A549 (cell line): Measurements from ENCODE around the gene NLRP8. TPM values are rescaled to one million over a fixed set of nuclear protein-coding genes. Genes with fewer than 3 reads are reported as not detected.

Source experiments
- ATAC-seq, 2 experiments: fragments of 200-7000 bp in 1 of 2; fragments of >200 bp in 1 of 2; cut with Nextera tagmentation in 1 of 2; cut with Tn5 transposase in 1 of 2; 3 replicates each; pipeline versions ENCODE4 v1.8.0 to v1.9.1; 2018 to 2020; ENCODE audit warnings: mild to moderate bottlenecking in 1 of 2, moderate library complexity in 1 of 2
- CTCF ChIA-PET: fragments of 300-600 bp; sonication (Branson Sonifier 250); formaldehyde crosslinking; extraction: SDS; loops from one replicate; lab custom pipeline; 2021; ENCODE audit warnings: antibody characterized with exemption, inconsistent platforms; lab: Yijun Ruan, JAX
- POLR2A ChIA-PET: fragments of 350-600 bp; formaldehyde crosslinking; extraction: SDS; loops from one replicate; lab custom pipeline; 2021; ENCODE audit warnings: antibody characterized with exemption, inconsistent platforms; lab: Yijun Ruan, JAX
- DNase-seq, 2 experiments: peaks; one replicate each; pipeline versions ENCODE4 v3.0.0 to v3.0.0-alpha.2; 2011 to 2016; ENCODE audit warnings: low read depth in 1 of 2, low spot score in 1 of 2
- FAIRE-seq: peaks from 2 replicates; lab custom pipeline; 2011; peaks lifted over from hg19 to GRCh38; lab: Jason Lieb, UNC
- H3K27ac ChIP-seq, 2 experiments: fragments of >200 bp; sonication (Bioruptor Twin); formaldehyde crosslinking; 3 replicates each; pipeline ENCODE4 v1.5.1; 2016 to 2017
- H3K4me1 ChIP-seq: fragments of >200 bp; sonication (Bioruptor Twin); formaldehyde crosslinking; 3 replicates; pipeline ENCODE4 v1.6.1; 2016
- H3K4me2 ChIP-seq: fragments of >200 bp; sonication (Bioruptor Twin); formaldehyde crosslinking; 3 replicates; pipeline ENCODE4 v1.6.1; 2016
- H3K4me3 ChIP-seq: fragments of >200 bp; sonication (Bioruptor Twin); formaldehyde crosslinking; 3 replicates; pipeline ENCODE4 v1.5.1; 2016
- H3K9me3 ChIP-seq: fragments of >200 bp; sonication (Bioruptor Twin); formaldehyde crosslinking; 3 replicates; pipeline ENCODE4 v1.6.1; 2016
- BHLHE40 ChIP-seq: IDR thresholded peaks from 2 replicates; pipeline ENCODE4 v1.6.1; 2012; ENCODE audit warnings: low read depth, low read length, inconsistent platforms
- CTCF ChIP-seq: fragments of >200 bp; sonication (Bioruptor Twin); formaldehyde crosslinking; IDR thresholded peaks from 3 replicates; pipeline ENCODE4 v1.5.1; 2016
- EHF ChIP-seq: fragments of 250-450 bp; sonication (Bioruptor Pico); IDR thresholded peaks from 2 replicates; pipeline ENCODE4 v1.5.0; 2020; ENCODE audit warnings: mild to moderate bottlenecking
- ELK1 ChIP-seq: fragments of 150-350 bp; IDR thresholded peaks from 2 replicates; pipeline ENCODE4 v1.6.1; 2014; ENCODE audit warnings: low read depth, mild to moderate bottlenecking, low read length
- ESRRA ChIP-seq: fragments of 150-350 bp; IDR thresholded peaks from 2 replicates; pipeline ENCODE4 v1.6.1; 2014; ENCODE audit warnings: mild to moderate bottlenecking, low read length, borderline replicate concordance
- HDAC2 ChIP-seq: fragments of 200-600 bp; sonication (generic); IDR thresholded peaks from 2 replicates; pipeline ENCODE4 v1.6.1; 2016
- HEYL ChIP-seq: fragments of 250-450 bp; sonication (Bioruptor Pico); IDR thresholded peaks from 2 replicates; pipeline ENCODE4 v1.8.0; 2021; ENCODE audit warnings: mild to moderate bottlenecking, moderate library complexity
- HOXB5 ChIP-seq: fragments of 250-450 bp; sonication (Bioruptor Pico); IDR thresholded peaks from 2 replicates; pipeline ENCODE4 v1.5.0; 2020; ENCODE audit warnings: mild to moderate bottlenecking, moderate library complexity
- JUN ChIP-seq, 2 experiments: fragments of >200 bp; sonication (Bioruptor Twin); formaldehyde crosslinking; IDR thresholded peaks; 2 replicates in 1 of 2; 3 replicates in 1 of 2; pipeline ENCODE4 v1.6.1; 2016 to 2017
- KDM1A ChIP-seq: fragments of 200-600 bp; sonication (generic); IDR thresholded peaks from 2 replicates; pipeline ENCODE4 v1.6.1; 2016; ENCODE audit warnings: low read depth, mild to moderate bottlenecking
- KDM5A ChIP-seq: fragments of 200-600 bp; sonication (generic); IDR thresholded peaks from 2 replicates; pipeline ENCODE4 v1.6.1; 2016; ENCODE audit warnings: antibody characterized with exemption, mild to moderate bottlenecking
- MAFK ChIP-seq: fragments of 450-650 bp; IDR thresholded peaks from 2 replicates; pipeline ENCODE4 v1.6.1; 2014; ENCODE audit not compliant: partially characterized antibody
- NFE2L2 ChIP-seq: fragments of 150-350 bp; conservative IDR thresholded peaks from 2 replicates; pipeline ENCODE4 v1.6.1; 2014; ENCODE audit warnings: low read length
- NPAS2 ChIP-seq: fragments of 250-450 bp; sonication (Bioruptor Pico); IDR thresholded peaks from 2 replicates; pipeline ENCODE4 v1.8.0; 2022; ENCODE audit warnings: mild to moderate bottlenecking, moderate library complexity, borderline replicate concordance
- RAD21 ChIP-seq, 2 experiments: fragments of >200 bp in 1 of 2; sonication (Bioruptor Twin) in 1 of 2; formaldehyde crosslinking in 1 of 2; IDR thresholded peaks in 1 of 2; conservative IDR thresholded peaks in 1 of 2; 2 replicates in 1 of 2; 3 replicates in 1 of 2; pipeline ENCODE4 v1.6.1; 2012 to 2018; ENCODE audit warnings: inconsistent platforms in 1 of 2
- REST ChIP-seq: fragments of 200-600 bp; sonication (generic); IDR thresholded peaks from 2 replicates; pipeline ENCODE4 v1.6.1; 2016; ENCODE audit warnings: antibody characterized with exemption, mild to moderate bottlenecking, moderate library complexity
- SREBF2 ChIP-seq: fragments of 450-650 bp; IDR thresholded peaks from 2 replicates; pipeline ENCODE4 v1.6.1; 2014; ENCODE audit warnings: mild to moderate bottlenecking, moderate library complexity
- TP53 ChIP-seq: fragments of 250-450 bp; sonication (Bioruptor Pico); IDR thresholded peaks from 2 replicates; pipeline ENCODE4 v1.5.0; 2021; ENCODE audit warnings: mild to moderate bottlenecking, moderate library complexity
- ZNF302 ChIP-seq: fragments of 250-450 bp; sonication (Bioruptor Pico); IDR thresholded peaks from 2 replicates; pipeline ENCODE4 v1.9.0; 2021; ENCODE audit warnings: inconsistent platforms, mild to moderate bottlenecking, moderate library complexity
- WGBS: methylation state at CpG from one replicate; pipeline ENCODE4 v1.1.6; 2017; ENCODE audit errors: missing lambda C conversion rate; 5-methylcytosine and 5-hydroxymethylcytosine counted together
- polyA plus RNA-seq, 4 experiments: library from polyadenylated mRNA; depleted of rRNA in 3 of 4; stranded (reverse); fragments of >200 nt; fragmentation: RNase III in 1 of 4; extraction: RNeasy Plus Mini Kit Qiagen cat#74134 plus additional on column Dnase treatment in 1 of 4; gene quantifications; 2 replicates in 3 of 4; 3 replicates in 1 of 4; pipeline ENCODE4 v1.2.3, GENCODE V29; 2011 to 2017

Gene NLRP8
- polyA plus RNA-seq, 2 of the 4 experiments (the other 2 are of a cell fraction) = not detected

GRCh38 chr19:55901369-55902079 lies 46.1 kb upstream of the NLRP8 start:
- no peak overlapping the region for H3K4me3 ChIP-seq
- ChIA-PET CTCF (no interaction called here), POLR2A (no interaction called here)
- no peak overlapping the region for H3K4me2 ChIP-seq
- no peaks in the 10 kb centered on the region for H3K4me1 ChIP-seq
- no peak overlapping the region for H3K27ac ChIP-seq
- DNase-seq (no peak), ATAC-seq (peak in 1 of 2 experiments; percentile 34; a peak in 2 of 6 replicates), FAIRE-seq (no peak)
- WGBS = 2% methylated on average over 13 of the region's 13 CpGs
- no peaks in the 10 kb centered on the region for H3K9me3 ChIP-seq
- TF ChIP-seq SREBF2 = no peak
- TF ChIP-seq HEYL (CRISPR knock-in tag) = no peak
- no peak for TF ChIP-seq CTCF
- TF ChIP-seq BHLHE40 = no peak
- no peak for TF ChIP-seq HDAC2
- TF ChIP-seq NPAS2 (CRISPR knock-in tag) = no peak
- no peak for TF ChIP-seq KDM5A
- no peak for TF ChIP-seq ESRRA
- no peak for TF ChIP-seq ELK1
- no peak for TF ChIP-seq MAFK
- no peak for TF ChIP-seq RAD21 (conservative IDR thresholded peaks at IDR 0.05 in 1 of 2, IDR thresholded peaks at IDR 0.05 in 1 of 2)
- TF ChIP-seq JUN (IDR thresholded peaks at IDR 0.05) = no peak
- TF ChIP-seq NFE2L2 = no peak
- TF ChIP-seq ZNF302 (CRISPR knock-in tag) = no peak
- TF ChIP-seq REST = no peak

- Histone ChIP-seq H3K4me2 (no peak overlapping the region), H3K4me1 (no peaks in the 10 kb centered on the region), H3K9me3 (no peaks in the 10 kb centered on the region), H3K27ac (no peak overlapping the region), H3K4me3 (no peak overlapping the region)
- WGBS = 9% methylated on average over 9 of the region's 9 CpGs
- ATAC-seq = peak in 1 of 2 experiments; percentile 23; a peak in 1 of 6 replicates
- CTCF ChIA-PET = no interaction called here
- no peak for DNase-seq
- POLR2A ChIA-PET = no interaction called here
- FAIRE-seq = no peak
- TF ChIP-seq EHF = no peak
- no peak for TF ChIP-seq TP53 (CRISPR knock-in tag)
- TF ChIP-seq HOXB5 (CRISPR knock-in tag) = no peak
- TF ChIP-seq KDM1A = no peak
- TF ChIP-seq ELK1 = no peak
- TF ChIP-seq, all 56 proteins: peak for 0
Measured at GRCh38 chr19:55902080-55902751, 45.4 kb upstream of the NLRP8 start.
